HG03280 (cell line): ENCODE results near the gene MYO1E.

Experiments used
- ATAC-seq: cut with Tn5 transposase; IDR thresholded peaks from one replicate; pipeline ENCODE4 v1.9.1; 2021; ENCODE audit warnings: mild to moderate bottlenecking, moderate library complexity; ENCODE audit not compliant: unreplicated experiment

Gene MYO1E

DNA sequence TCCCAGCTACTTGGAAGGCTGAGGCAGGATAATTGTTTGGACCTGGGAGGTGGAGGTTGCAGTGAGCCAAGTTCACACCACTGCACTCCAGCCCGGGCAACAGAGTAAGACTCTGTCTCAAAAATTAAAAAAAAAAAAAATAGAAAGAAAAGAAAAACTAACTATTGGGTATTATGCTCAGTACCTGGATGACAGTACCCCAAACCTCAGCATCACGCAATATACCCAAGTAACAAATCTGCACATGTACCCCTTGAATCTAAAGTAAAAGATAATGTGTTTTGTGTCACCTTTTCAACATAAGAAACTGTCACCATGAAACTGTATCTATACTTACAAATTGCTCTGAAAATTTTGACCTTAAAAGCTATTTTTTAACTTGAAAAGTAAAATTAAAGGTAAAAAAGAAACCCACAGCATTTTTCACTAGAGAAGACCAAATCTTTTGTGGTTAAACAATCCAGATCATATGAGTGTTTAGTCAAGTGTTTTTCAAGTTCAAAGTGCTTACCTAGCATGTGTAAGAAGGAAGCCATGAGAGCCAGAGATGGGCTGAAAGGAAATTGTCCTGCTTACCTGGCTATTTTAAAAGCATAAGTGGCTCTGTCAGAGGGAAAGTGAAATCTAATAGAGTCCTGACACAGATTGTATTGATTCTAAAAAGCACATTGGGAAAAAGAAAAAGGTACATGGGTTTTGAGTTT lies 50.5 kb downstream of the MYO1E start:
- peak; percentile 44 for ATAC-seq

DNA sequence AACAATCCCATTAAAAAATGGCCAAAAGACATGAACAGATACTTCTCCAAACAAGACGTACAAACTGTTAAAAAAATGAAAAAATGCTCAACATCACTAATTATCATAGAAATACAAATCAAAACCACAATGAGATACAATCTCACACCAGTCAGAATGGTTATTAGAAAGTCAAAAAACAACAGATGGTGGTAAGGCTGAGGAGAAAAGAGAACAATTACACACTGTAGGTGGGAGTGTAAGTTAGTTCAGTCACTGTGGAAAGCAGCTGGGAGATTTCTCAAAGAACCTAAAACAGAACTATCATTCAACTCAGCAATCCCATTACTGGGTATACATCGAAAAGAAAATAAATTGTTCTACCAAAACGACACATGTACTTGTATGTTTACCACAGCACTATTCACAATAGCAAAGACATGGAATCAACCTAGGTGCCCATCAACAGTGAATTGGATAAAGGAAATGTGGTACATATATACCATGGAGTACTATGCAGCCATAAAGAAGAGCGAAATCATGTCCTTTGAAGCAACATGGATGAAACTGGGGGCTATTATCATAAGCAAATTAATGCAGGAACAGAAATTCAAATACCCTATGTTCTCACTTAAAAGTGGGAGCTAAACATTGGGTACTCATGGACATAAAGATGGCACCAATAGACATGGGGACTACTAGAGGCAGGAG lies 51.5 kb downstream of the MYO1E start:
- ATAC-seq, result no peak

DNA sequence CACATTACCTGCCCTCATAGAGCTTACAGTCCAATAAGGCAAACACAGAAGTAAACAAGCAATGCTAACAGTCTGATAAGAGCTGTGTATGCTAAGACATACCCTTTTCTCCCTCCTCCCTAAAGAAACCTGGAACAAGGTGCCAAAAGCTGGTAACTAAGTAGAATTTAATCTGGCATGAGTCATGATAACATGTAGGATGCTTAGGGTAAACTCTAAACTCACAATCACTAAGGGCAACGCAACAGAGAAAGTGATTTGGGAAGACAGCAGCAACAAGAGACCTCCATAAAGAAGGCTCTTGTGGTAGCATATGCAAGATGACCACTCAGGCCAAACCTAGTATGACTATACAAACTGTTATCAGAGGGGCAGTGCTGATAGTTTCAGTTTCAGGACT lies 55.5 kb downstream of the MYO1E start:
- no peak for ATAC-seq

DNA sequence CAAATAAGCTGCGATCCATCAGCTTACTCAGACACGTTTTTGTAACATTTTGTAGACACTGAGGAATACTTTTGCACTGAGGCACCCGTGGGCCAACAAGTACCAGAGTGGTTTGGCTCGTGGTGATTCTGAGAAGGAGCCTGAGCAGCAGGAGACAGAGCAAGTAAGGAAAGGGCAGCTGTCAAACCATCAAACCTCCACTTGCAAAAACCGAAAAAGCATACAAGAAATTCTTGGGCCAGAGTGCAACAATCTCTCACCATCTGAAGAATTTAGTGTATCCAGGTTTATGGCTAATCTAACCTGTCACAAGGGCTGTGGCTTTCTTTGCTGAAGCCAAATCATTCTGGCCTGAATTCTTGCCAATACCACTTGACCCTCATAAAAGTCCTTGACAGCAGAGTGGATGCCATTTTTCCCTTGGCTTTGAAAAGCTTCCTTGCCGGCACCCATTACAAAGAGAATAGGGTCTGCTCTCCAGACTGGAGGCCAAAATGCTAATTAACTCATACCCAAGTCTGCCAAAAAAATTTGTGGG lies 56.7 kb downstream of the MYO1E start:
- no peak for ATAC-seq

DNA sequence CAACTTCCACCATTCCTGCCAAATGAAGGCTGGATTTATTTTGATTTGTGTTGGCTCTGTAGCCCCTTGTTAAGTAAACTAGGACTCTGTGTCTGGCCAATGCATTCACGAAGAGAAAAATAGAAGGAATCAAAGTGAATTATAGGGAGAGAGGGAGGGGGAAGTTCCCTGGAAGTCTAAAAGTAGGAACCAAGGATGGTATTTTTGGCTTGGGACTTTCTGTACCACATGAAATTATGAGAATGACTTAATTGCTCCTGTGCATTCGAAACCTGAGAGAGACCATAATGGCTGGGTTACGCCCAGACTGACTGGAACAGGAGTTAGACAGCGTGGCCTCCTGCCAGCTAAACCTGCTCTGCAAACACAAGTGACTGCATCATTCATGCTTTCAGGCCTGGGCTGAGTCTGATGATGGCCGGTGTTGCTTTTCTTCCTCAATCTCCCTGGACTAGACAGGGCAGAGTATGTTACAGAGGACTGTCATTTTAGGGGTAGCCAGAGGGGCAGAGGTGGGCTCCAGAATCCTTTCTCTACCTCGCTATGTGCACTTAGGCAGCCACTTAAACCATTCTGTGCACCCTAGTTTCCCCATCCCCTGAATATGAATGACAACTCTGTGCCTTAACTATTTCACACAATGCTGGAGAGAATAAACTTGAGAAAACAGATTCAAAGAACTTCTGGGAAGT lies 58.9 kb downstream of the MYO1E start:
- ATAC-seq, result peak; percentile 82

DNA sequence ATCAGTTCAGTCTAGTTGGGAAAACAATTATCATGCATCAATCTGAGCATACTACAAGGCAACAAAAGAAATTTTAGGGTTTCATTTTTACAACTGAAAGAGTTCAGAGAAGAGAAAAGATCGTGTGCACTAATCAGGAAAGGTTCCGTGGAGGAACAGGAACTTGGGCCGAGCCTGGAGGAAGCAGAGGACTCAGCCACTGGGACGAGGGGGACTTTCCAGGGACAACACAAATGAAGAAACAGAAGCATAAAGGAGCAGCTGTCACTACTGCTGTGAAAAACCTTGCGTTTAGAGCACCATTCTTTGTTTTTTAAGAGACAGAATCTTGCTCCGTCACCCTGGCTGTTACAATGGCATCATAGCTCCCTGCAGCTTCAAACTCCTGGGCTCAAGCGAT lies 60.5 kb downstream of the MYO1E start:
- no peak for ATAC-seq

DNA sequence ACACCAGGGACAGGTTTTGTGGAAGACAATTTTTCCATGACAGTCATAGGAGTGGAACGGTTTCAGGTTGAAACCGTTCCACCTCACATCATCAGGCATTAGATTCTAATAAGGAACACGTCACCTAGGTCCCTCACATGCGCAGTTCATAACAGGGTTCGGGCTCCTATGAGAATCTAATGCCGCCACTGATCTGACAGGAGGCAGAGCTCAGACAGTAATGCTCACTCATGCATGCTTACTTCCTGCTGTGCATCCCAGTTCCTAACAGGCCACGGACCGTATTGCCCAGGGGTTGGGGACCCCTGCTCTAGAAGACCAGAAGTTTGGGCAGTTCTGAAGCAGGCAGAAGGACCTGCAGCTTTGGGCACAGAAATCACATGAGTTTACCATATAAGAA lies 61.5 kb downstream of the MYO1E start:
- no peak for ATAC-seq

DNA sequence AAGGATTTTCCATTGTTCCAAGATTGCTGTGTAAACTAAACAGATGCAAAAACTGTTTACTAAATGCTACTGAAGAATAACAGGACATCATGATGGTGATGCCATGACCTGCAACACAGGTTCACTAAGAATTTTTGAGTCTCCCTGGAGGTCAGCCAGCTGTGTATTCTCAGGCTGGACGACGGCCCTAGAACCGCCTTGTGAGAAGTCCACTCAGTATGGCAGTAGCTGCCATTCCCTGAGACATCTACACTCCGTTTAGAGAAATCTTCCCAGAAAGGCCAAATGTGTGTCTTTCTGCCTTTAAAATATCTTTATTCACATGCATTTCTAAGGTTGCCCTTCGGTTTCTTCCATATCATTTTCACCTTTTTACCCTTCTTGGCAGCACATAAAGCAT lies 63.3 kb downstream of the MYO1E start:
- no peak for ATAC-seq

DNA sequence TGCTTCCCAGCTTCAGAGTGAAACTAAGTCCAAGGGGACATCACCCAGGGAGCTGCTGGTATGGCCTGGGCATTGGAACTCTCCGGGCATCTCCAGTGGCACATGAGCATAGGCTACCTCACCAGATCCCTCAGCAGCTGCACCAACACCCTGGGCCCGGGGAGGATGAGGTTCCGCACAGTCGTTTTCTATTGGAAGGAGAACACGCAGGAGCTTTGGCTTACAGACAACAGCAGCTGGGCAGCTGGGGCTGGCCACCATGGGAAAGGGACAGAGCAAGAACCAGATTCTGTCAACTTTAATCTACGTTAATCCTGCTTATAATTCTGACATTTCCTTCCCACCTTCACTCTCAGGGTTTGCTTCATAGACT lies 65.5 kb downstream of the MYO1E start:
- ATAC-seq, result no peak

DNA sequence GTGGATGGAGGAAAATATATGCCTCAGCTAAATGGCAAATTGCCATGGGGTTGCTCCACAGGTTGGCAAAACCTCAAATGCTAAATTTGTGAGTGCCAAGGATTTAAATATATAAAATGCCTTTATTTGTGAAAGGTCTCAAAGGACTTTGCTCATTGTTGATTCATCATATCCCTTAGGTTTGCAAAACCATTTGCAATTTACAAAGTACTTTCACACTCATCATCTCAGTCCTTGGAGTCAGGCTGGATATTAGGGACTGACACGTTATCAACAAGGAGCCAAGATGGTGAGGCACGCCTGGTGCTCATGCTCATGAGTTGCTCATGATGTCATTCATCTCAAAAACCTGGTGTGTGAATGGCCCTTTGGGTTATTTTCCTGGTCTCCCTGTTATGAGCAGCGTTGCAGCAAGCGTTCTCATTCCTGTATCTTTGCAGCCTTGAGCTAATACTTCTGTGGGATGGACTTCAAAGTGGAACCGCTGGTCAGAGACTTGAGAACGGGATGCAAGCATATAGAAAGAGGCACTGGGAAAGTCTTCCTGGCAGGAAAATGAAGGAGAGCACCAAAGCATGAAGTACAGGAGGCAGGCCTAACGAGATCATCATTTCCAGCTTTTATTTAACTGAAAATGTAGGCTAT lies 66.0 kb downstream of the MYO1E start:
- ATAC-seq, result no peak

DNA sequence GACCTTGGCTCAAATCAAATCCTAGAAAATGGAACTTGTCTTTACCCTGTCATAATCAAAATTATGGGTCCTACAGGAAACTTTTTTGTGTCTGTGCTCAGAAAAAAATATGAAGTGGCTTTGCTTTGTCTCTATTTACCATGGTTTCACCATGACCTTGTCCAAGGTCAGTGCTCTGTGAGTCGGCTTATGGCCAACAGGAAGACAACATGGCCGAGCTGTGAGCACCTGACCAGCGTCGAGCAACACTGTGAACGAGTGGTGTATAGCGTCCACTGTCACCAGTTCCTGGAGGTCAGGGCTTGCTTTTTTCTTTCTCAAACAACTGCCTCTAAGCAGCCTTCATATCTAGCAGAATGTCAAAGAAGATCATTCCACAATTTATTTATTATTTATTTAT lies 67.9 kb downstream of the MYO1E start:
- ATAC-seq, result no peak

DNA sequence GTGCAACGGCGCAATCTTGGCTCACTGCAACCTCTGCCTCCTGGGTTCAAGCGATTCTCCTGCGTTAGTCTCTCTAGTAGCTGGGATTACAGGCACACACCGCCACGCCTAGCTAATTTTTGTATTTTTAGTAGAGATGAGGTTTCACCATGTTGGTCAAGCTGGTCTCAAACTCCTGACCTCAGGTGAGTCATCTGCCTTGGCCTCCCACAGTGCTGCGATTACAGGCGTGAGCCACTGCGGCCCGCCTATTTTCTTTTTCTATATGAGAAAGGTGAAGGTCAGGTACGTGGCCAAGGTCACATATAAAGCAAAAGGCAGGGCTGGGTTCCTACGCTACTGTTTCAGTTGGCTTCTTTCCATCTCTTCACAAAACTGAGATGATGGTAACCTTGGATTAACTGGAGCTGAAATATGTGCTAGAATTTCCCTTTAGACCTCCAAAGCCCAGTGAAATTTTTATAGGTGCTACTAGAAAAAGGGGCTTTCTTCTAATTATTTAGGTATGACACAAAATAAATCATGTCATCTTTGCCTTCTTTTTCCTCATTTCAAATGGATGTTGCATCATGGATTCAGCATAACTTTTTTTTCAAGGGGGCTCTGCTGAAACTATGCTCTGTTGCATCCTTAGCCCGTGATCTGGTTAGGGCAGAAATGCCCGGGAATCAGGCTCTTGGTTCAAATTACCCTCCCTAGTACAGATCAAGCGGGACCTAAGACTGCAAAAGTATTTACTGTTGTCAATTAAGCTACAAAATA lies 68.5 kb downstream of the MYO1E start:
- no peak for ATAC-seq

DNA sequence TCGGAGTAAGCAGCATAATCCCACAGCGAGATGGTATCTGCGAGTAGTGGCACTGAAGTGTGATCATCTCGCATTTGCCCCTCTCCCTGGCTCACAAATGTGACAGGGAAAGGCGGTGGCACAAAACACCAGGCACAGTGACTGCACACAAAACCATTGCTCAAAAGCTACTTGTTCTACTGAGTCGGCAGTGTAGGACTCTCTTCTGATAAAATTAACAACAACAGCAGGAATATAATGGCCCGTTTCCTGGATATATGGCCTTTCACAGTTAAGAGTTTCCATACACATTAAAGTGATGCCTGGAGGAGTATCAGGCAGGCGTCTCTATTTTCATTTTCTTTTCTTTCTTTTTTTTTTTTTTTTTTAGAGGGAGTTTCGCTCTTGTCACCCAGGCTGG lies 69.0 kb downstream of the MYO1E start:
- ATAC-seq, result no peak

DNA sequence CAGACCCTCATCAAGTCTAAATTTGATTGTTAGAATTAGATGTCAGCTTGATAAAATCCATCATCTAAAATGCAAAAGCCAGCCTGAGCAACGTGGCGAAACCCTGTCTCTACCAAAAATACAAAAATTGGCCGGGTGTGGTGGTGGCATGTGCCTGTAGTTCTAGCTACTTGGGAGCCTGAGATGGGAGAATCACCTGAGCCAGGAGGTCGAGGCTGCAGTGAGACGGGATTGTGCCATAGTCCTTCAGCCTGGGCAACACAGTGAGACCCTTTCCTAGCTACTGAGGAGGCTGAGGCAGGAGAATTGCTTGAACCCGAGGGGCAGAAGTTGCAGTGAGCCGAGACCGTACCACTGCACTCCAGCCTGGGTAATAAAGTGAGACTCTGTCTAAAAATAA lies 69.5 kb downstream of the MYO1E start:
- no peak for ATAC-seq

DNA sequence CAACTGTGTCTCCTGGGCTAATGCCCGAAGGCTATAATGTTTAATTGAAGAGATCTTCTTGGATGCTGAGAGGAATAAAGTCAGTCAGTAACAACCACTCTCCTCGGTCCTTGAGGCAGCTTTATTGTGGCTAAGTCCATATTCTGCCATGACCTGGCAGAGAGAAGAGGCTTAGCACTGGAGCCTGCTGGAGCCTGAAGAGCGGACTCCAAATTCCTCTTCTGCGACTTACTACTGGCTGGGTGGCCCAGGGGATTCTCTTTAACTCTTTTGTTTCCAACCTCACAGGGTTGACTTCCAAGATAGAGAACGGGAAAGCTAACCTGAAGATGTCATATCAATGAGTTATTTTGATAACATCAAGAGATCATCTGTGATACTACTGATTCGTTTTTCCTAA lies 71.1 kb downstream of the MYO1E start:
- no peak for ATAC-seq

DNA sequence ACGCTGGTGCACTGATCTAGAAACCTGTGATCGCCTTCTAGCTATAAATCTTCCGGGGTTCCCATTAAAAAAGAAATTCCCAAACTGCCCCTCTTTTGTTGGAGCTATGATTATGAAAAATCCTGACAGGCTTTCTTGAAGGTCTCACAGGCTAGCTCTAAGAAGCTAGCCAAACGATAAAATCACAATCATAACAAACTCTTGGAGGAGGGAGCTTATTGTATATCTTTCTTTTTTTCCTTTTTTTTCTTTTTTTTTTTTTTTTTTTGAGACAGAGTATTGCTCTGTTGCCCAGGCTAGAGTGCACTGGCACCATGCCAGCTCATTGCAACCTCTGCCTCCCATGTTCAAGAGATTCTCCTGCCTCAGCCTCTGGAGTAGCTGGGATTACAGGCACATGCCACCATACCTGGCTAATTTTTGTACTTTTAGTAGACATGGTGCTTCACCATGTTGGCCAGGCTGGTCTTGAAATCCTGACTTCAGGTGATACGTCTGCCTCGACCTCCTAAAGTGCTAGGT lies 72.0 kb downstream of the MYO1E start:
- ATAC-seq, result no peak

DNA sequence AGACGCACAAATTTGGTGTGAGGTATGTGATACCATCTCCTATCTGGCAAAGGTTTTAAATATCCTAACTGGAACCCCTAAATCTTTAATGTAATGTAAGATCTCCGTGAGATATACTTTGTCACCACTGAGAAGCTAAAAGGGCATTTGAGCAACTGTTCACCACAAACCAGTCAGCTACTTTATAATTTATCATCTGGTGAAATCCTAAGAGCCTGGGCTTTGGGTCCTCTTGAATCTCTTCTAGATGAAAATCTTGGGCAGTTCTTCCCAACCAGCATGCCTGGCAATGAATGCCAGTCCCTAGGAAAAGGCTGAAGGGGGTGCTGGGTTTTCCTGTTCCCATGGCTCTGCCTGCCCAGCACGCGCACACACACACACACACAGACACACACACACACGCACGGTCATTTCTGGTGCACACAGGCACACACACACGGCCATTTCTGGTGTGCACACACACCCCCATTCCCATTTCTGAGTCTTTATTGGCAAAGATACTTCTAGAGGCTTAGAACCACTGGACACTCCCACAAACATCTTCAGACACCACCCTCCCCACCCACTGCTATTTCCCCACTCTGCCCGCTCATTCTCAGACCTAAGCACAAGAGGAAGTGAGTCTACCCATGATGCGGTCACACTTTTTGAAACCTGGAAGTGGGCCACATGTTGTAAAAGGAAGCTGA lies 72.6 kb downstream of the MYO1E start:
- ATAC-seq, result peak; percentile 48

DNA sequence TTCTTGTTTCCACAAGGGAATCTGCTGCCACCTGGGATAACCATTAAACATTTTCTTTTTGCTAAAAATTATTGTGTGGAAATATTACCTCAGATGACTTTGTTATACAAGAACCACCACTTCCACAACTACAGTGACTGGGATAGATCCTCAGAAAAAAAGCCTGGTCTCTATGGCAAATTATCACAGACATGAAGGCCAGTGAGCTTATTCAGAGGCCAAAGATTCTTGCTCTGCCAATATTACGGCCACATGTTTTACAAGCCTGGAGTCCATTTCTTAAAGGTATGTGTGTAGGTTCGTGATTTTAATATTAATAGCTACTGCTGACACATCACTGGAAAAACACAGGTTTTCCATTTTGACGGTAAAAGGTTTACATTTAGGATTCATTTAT lies 73.8 kb downstream of the MYO1E start:
- no peak for ATAC-seq

DNA sequence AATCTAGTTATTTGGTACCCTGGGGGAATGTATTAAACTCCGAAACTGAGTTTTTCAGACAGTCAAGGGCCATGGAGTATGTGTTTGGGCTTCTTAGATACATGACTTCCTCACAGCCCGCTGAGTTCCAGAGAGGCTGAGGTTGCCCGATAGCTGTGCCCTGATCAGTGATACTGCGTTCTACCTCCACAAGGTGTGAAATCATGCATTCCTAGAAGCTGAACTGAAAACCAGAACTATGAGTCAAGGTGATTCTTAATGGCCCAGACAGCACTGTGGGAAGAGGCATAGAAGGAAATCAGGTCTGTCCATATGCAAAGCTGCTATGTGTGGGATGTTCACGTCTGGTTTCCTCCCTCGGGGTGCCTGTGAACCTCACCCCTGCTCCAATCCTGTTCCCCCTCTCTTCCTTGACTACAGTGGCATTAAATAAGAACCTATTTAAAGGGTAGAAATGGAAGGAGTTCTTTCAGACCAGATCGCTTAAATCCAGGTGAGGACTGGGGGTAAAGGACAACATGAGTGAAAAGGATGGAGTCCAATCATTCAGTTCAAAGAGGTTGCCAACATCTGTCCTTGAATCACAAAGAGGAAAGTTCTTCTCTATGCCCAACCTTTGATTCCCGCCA lies 74.3 kb downstream of the MYO1E start:
- ATAC-seq, result peak; percentile 54
